ENCODE results near the gene LRRC51.

The LRRC51 gene

GRCh38 chr11:72144807-72145565 lies 64.3 kb downstream of the LRRC51 start:
- Histone ChIP-seq H3K9me2 (replicated peaks; ENCODE audit: insufficient read depth, low read length) (no peaks in the 10 kb centered on the region), H3K9ac (ENCODE audit: low read length) (no peak overlapping the region), H3K36me3 (ENCODE audit: low read length) (no peaks in the 10 kb centered on the region), H4K20me1 (ENCODE audit: low read depth, low read length) (no peaks in the 10 kb centered on the region), H2AFZ (ENCODE audit: low read depth, low read length, severe bottlenecking) (no peak overlapping the region), H3K4me2 (ENCODE audit: low read depth, low read length, poor library complexity, severe bottlenecking) (no peak overlapping the region), H3K9me3 (ENCODE audit: insufficient read depth, low read length) (no peaks in the 10 kb centered on the region), H3K27ac (ENCODE audit: low read depth, low read length) (no peak overlapping the region), H3K79me2 (ENCODE audit: insufficient read depth, low read length) (no peaks in the 10 kb centered on the region), H3K27me3 (ENCODE audit: low read length) (no peaks in the 10 kb centered on the region), H3F3A (ENCODE audit: insufficient read depth) (no peaks in the 10 kb centered on the region), H3K4me3 (ENCODE audit: insufficient read depth, low read length, poor library complexity, severe bottlenecking) (no peak overlapping the region)
- TF ChIP-seq EZH2phosphoT487 (conservative IDR thresholded peaks at IDR 0.05; ENCODE audit: low read length): no peak
- no peak for TF ChIP-seq CTCF (IDR thresholded peaks at IDR 0.05; ENCODE audit: insufficient read depth, low read length, poor library complexity, severe bottlenecking)

Data from SU-DHL-6 (cell line).